ENCODE measurements around the gene GDI1.

The GDI1 gene

DNA sequence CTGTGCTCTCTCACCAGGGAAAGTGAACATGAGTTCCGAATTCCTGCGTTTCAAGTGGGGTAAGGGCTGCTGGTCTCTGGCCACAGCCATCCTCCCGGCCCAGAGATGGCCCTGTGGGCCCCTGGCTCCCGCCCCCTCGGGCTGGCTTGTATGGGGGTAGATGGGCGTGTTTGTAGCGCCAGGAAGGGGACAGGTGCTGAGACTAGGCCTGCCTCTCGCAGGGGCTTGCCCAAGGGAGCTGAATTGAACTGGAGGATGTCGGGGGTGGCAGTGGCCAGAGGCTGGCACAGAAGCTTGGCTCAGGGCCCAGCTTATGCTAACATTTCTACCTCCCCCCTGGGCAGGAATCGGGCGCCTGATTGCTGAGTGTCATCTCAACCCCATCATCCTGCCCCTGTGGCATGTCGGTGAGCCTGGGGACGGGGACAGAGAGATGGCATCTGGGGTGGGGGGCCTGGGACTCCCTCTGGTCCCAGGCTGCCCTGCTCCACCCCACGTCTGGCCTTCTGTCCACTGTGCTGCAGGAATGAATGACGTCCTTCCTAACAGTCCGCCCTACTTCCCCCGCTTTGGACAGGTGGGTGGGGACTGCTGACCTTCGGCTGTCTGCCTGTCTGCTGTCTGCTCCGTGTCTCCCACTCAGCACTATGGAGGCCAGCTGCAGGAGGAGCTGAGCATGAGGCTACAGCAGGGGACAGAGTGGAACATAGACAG, 17.1 kb upstream of the GDI1 start:
- ATAC-seq: peak; percentile 32
- no peak for TF ChIP-seq PPARA (CRISPR knock-in tag; IDR thresholded peaks at IDR 0.05; ENCODE audit: borderline replicate concordance)

GRCh38 chrX:154420402-154420756, 16.6 kb upstream of the GDI1 start:
- peak; percentile 9 for ATAC-seq
- TF ChIP-seq ZFP30 (CRISPR knock-in tag; IDR thresholded peaks at IDR 0.05): no peak
- TF ChIP-seq CSRNP3 (CRISPR knock-in tag; IDR thresholded peaks at IDR 0.05): no peak
- TF ChIP-seq ZNF70 (CRISPR knock-in tag; IDR thresholded peaks at IDR 0.05): no peak
- no peak for TF ChIP-seq ESRRG (CRISPR knock-in tag; IDR thresholded peaks at IDR 0.05)
- TF ChIP-seq CSDC2 (CRISPR knock-in tag; IDR thresholded peaks at IDR 0.05): no peak
- TF ChIP-seq TCF4 (CRISPR knock-in tag; IDR thresholded peaks at IDR 0.05; ENCODE audit: borderline replicate concordance): no peak
- no peak for TF ChIP-seq RARB (CRISPR knock-in tag; IDR thresholded peaks at IDR 0.05)
- TF ChIP-seq, protein P1, sequence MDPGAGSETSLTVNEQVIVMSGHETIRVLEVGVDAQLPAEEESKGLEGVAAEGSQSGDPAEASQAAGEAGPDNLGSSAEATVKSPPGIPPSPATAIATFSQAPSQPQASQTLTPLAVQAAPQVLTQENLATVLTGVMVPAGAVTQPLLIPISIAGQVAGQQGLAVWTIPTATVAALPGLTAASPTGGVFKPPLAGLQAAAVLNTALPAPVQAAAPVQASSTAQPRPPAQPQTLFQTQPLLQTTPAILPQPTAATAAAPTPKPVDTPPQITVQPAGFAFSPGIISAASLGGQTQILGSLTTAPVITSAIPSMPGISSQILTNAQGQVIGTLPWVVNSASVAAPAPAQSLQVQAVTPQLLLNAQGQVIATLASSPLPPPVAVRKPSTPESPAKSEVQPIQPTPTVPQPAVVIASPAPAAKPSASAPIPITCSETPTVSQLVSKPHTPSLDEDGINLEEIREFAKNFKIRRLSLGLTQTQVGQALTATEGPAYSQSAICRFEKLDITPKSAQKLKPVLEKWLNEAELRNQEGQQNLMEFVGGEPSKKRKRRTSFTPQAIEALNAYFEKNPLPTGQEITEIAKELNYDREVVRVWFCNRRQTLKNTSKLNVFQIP (CRISPR knock-in tag; IDR thresholded peaks at IDR 0.05; ENCODE audit: borderline replicate concordance, low read depth): no peak
- TF ChIP-seq ZC3H10 (CRISPR knock-in tag; IDR thresholded peaks at IDR 0.05): no peak
- TF ChIP-seq, protein P2, sequence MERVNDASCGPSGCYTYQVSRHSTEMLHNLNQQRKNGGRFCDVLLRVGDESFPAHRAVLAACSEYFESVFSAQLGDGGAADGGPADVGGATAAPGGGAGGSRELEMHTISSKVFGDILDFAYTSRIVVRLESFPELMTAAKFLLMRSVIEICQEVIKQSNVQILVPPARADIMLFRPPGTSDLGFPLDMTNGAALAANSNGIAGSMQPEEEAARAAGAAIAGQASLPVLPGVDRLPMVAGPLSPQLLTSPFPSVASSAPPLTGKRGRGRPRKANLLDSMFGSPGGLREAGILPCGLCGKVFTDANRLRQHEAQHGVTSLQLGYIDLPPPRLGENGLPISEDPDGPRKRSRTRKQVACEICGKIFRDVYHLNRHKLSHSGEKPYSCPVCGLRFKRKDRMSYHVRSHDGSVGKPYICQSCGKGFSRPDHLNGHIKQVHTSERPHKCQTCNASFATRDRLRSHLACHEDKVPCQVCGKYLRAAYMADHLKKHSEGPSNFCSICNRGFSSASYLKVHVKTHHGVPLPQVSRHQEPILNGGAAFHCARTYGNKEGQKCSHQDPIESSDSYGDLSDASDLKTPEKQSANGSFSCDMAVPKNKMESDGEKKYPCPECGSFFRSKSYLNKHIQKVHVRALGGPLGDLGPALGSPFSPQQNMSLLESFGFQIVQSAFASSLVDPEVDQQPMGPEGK (CRISPR knock-in tag; IDR thresholded peaks at IDR 0.05; ENCODE audit: borderline replicate concordance): no peak

DNA sequence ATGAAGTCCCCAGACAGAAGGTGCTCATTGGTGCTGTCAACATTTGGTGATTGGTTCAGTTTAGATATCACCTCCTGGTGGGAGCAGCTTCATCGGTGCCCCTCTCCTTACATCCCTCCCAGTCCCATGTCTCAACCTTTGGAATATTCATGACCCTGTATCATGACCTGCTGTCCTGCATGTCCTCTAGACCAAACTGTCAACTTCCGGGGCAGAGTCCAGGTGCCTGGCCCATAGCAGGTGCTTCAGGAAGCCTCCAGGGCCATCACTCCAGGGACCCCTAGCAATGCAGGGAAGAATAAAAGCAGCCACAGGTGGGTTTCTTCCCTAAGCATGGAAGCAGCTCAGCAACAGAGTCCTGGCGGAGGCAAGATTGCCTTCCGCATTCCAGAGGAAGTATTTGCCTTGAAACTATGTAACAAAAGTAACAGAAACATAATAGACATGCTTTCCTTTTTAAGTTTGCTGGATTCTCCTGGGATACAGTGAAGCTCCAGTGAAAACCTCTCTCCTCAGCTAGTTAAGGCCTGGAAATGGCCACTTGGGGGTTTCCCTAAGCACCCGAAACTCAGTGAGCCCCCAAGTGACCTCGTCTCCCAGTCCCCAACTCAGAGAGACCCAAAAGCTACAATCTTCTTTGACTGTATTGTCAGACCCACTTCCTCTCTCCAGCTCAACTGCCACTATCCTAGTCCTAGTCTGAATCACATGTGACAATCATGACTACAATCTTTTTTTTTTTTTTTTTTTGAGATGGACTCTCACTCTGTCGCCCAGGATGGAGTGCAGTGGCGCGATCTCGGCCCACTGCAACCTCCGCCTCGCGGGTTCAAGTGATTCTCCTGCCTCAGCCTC, 9.8 kb upstream of the GDI1 start:
- ATAC-seq: no peak
- no peak for TF ChIP-seq ESRRG (CRISPR knock-in tag; IDR thresholded peaks at IDR 0.05)
- no peak for TF ChIP-seq ISL1 (CRISPR knock-in tag; IDR thresholded peaks at IDR 0.05)
- TF ChIP-seq TOX (CRISPR knock-in tag; IDR thresholded peaks at IDR 0.05; ENCODE audit: borderline replicate concordance): no peak
- no peak for TF ChIP-seq TCF4 (CRISPR knock-in tag; IDR thresholded peaks at IDR 0.05; ENCODE audit: borderline replicate concordance)
- TF ChIP-seq CSRNP3 (CRISPR knock-in tag; IDR thresholded peaks at IDR 0.05): no peak
- TF ChIP-seq ZC3H10 (CRISPR knock-in tag; IDR thresholded peaks at IDR 0.05): no peak
- TF ChIP-seq TSHZ2 (CRISPR knock-in tag; IDR thresholded peaks at IDR 0.05): no peak
- TF ChIP-seq OSR1 (CRISPR knock-in tag; IDR thresholded peaks at IDR 0.05): no peak
- no peak for TF ChIP-seq GLIS3 (CRISPR knock-in tag; IDR thresholded peaks at IDR 0.05)
- no peak for TF ChIP-seq ARNTL (CRISPR knock-in tag; IDR thresholded peaks at IDR 0.05; ENCODE audit: borderline replicate concordance, low read depth)
- no peak for TF ChIP-seq ZFP3 (CRISPR knock-in tag; IDR thresholded peaks at IDR 0.05)
- TF ChIP-seq, protein P1 (CRISPR knock-in tag; IDR thresholded peaks at IDR 0.05; ENCODE audit: borderline replicate concordance, low read depth): no peak
- TF ChIP-seq ZNF8 (CRISPR knock-in tag; IDR thresholded peaks at IDR 0.05): no peak
- TF ChIP-seq RARB (CRISPR knock-in tag; IDR thresholded peaks at IDR 0.05): no peak
- TF ChIP-seq PPARA (CRISPR knock-in tag; IDR thresholded peaks at IDR 0.05; ENCODE audit: borderline replicate concordance): no peak
- TF ChIP-seq, protein P2 (CRISPR knock-in tag; IDR thresholded peaks at IDR 0.05; ENCODE audit: borderline replicate concordance): no peak

All from SK-N-SH treated with all-trans-retinoic acid at 6 μM for 48 hours (cell line).